HG02970 (cell line): ENCODE results near the gene KRT14.
"Not testable (repeated sequence)": the region's sequence is repeated elsewhere in the genome, so short reads cannot be mapped to it uniquely, and the experiment has no call there.

Experiments
- ATAC-seq: cut with Tn5 transposase; IDR thresholded peaks from one replicate; pipeline ENCODE4 v1.9.1; 2021; ENCODE audit warnings: mild to moderate bottlenecking, moderate library complexity, moderate number of reproducible peaks; ENCODE audit not compliant: unreplicated experiment, low FRiP score

The KRT14 gene

GRCh38 chr17:41610061-41610517 lies 23.4 kb upstream of the KRT14 start:
- not testable (repeated sequence) for ATAC-seq

GRCh38 chr17:41606930-41607329 lies 20.2 kb upstream of the KRT14 start:
- not testable (repeated sequence) for ATAC-seq

- no peak for ATAC-seq
These were observed 15.8 kb upstream of the KRT14 start for GRCh38 chr17:41602524-41602923.

- no peak for ATAC-seq
These were observed 13.6 kb upstream of the KRT14 start for GRCh38 chr17:41600318-41600717.

- no peak for ATAC-seq
These were observed 13.0 kb upstream of the KRT14 start for GRCh38 chr17:41599680-41600079.

GRCh38 chr17:41595585-41595984 lies 8.9 kb upstream of the KRT14 start:
- ATAC-seq: no peak

- ATAC-seq: no peak
These were observed 7.7 kb upstream of the KRT14 start for GRCh38 chr17:41594363-41594915.

GRCh38 chr17:41593306-41593981 lies 6.7 kb upstream of the KRT14 start:
- no peak for ATAC-seq

GRCh38 chr17:41592601-41593305 lies 6.1 kb upstream of the KRT14 start:
- ATAC-seq: no peak

GRCh38 chr17:41589301-41589700 lies 2.6 kb upstream of the KRT14 start:
- no peak for ATAC-seq

- ATAC-seq: no peak
These were observed 1.6 kb upstream of the KRT14 start for GRCh38 chr17:41588126-41588810.

GRCh38 chr17:41585301-41586056 lies 1.2 kb downstream of the KRT14 start:
- no peak for ATAC-seq

- not testable (repeated sequence) for ATAC-seq
These were observed 2.3 kb downstream of the KRT14 start for GRCh38 chr17:41584331-41584927.

- ATAC-seq: no peak
These were observed 3.3 kb downstream of the KRT14 start for GRCh38 chr17:41583137-41584127.

- ATAC-seq: not testable (repeated sequence)
These were observed 4.4 kb downstream of the KRT14 start for GRCh38 chr17:41582061-41582968.

- no peak for ATAC-seq
These were observed 5.2 kb downstream of the KRT14 start for GRCh38 chr17:41581366-41582060.

GRCh38 chr17:41580687-41581365 lies 5.9 kb downstream of the KRT14 start:
- ATAC-seq: no peak
